ENCODE measurements around the gene PCLAF. TPM values are rescaled to one million over a fixed set of nuclear protein-coding genes. Genes with fewer than 3 reads are reported as not detected.
"Not testable (repeated sequence)": the region's sequence is repeated elsewhere in the genome, so short reads cannot be mapped to it uniquely, and the experiment has no call there.

PCLAF gene
- total RNA-seq, 1 donor from 2014 or later, result 2.8 TPM

DNA sequence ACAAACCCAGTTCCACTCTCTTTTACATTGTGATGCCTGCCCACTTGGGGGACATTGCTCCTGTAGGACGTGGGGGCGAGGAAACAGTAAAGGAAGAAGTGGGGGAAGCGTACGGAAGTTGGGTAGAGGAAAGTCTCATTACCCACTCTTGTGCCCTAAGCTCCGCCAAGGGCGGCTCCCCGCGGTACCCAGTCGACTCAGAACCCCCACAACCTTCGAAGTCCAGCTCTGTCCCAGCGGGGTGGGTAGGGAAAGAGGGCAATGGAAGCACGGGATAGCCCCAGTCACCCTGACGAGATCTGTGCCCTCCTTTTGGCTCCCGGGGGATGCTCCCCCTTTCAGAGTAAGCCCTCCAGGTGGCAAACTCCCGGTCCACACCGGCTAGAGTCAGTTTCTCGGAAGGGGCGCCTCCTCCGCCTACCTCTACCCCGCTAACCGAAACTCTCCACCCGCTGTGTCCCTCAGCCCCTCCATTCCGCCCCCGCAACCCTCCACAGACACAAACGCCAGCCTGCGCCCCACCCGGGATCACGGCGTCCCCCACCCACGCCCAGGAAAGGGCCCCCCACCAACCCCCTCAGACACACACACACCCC is 25.8 kb downstream of the PCLAF start:
- no peak for DNase-seq
- TF ChIP-seq, protein P1, sequence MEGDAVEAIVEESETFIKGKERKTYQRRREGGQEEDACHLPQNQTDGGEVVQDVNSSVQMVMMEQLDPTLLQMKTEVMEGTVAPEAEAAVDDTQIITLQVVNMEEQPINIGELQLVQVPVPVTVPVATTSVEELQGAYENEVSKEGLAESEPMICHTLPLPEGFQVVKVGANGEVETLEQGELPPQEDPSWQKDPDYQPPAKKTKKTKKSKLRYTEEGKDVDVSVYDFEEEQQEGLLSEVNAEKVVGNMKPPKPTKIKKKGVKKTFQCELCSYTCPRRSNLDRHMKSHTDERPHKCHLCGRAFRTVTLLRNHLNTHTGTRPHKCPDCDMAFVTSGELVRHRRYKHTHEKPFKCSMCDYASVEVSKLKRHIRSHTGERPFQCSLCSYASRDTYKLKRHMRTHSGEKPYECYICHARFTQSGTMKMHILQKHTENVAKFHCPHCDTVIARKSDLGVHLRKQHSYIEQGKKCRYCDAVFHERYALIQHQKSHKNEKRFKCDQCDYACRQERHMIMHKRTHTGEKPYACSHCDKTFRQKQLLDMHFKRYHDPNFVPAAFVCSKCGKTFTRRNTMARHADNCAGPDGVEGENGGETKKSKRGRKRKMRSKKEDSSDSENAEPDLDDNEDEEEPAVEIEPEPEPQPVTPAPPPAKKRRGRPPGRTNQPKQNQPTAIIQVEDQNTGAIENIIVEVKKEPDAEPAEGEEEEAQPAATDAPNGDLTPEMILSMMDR (IDR thresholded peaks at IDR 0.05), result no peak
- intact Hi-C loops (cut with DNase I), result no loop called here
- no peaks in the 10 kb centered on the region for H3K36me3 ChIP-seq
- H3K4me3 ChIP-seq, result peak overlapping the region; percentile 79
- peak; percentile 37 for ATAC-seq
- H3K9me3 ChIP-seq, result no peaks in the 10 kb centered on the region
- no peaks in the 10 kb centered on the region for H3K27me3 ChIP-seq
- H3K27ac ChIP-seq, result peak overlapping the region; percentile 66
- H3K4me1 ChIP-seq, result peaks cover 11% of the 10 kb centered on the region

DNA sequence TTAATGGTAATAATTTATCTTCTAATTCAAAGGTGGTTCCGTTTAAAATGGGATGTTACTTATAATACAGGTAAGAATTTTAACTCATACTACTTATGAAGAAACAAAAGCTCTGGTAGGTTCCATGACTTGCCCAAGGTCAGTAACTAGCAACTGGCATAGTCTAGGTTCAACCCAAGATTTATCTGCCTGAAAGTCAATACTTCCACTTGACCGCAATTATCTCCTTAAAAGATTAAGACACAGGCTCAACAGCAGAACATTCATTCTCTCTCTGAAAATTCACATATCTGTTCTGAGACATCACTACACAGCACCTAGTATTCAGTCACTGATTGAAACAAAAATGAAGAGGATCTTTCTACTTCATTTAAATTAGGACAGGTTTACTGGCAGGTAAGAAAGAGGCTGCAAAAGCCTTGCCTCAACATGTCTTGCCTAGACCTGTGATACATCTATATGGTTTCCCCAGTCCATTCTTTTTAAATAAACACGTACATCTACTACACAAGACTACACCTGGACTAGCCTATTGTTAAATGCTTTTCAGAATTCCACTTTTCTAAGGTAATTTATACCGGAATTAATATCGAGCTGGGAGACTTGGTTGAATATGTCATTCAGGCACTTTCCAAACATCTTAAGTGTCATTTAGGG is 26.4 kb downstream of the PCLAF start:
- Histone ChIP-seq H3K9me3 (no peaks in the 10 kb centered on the region), H3K4me1 (peaks cover 11% of the 10 kb centered on the region), H3K27me3 (no peaks in the 10 kb centered on the region), H3K27ac (no peak overlapping the region), H3K4me3 (peak overlapping the region; percentile 79), H3K36me3 (no peaks in the 10 kb centered on the region)
- no peak for DNase-seq
- TF ChIP-seq, protein P1 (IDR thresholded peaks at IDR 0.05), result no peak
- no peak for ATAC-seq
- intact Hi-C loops (cut with DNase I), result no loop called here

GRCh38 chr15:64351265-64351664 is 30.0 kb downstream of the PCLAF start:
- DNase-seq, result no peak
- H3K9me3 ChIP-seq, result no peaks in the 10 kb centered on the region
- no peak overlapping the region for H3K27ac ChIP-seq
- no peak for ATAC-seq
- TF ChIP-seq, protein P1 (IDR thresholded peaks at IDR 0.05), result no peak
- peaks cover 10% of the 10 kb centered on the region for H3K36me3 ChIP-seq
- H3K4me3 ChIP-seq, result no peak overlapping the region
- intact Hi-C loops (cut with DNase I), result no loop called here
- H3K4me1 ChIP-seq, result peaks cover 11% of the 10 kb centered on the region
- H3K27me3 ChIP-seq, result no peaks in the 10 kb centered on the region

- ATAC-seq (peak; percentile 33), DNase-seq (no peak)
- Histone ChIP-seq H3K9me3 (no peaks in the 10 kb centered on the region), H3K36me3 (peaks cover 10% of the 10 kb centered on the region), H3K27me3 (no peaks in the 10 kb centered on the region), H3K4me1 (peaks cover 15% of the 10 kb centered on the region), H3K27ac (no peak overlapping the region), H3K4me3 (no peak overlapping the region)
- TF ChIP-seq, protein P1 (IDR thresholded peaks at IDR 0.05), result no peak
- intact Hi-C loops (cut with DNase I), result no loop called here
Observed at GRCh38 chr15:64349375-64349774, 31.9 kb downstream of the PCLAF start.

- no peak overlapping the region for H3K27ac ChIP-seq
- no peaks in the 10 kb centered on the region for H3K9me3 ChIP-seq
- TF ChIP-seq, protein P1 (IDR thresholded peaks at IDR 0.05), result no peak
Observed at GRCh38 chr15:64348455-64348854, 32.8 kb downstream of the PCLAF start.

DNA sequence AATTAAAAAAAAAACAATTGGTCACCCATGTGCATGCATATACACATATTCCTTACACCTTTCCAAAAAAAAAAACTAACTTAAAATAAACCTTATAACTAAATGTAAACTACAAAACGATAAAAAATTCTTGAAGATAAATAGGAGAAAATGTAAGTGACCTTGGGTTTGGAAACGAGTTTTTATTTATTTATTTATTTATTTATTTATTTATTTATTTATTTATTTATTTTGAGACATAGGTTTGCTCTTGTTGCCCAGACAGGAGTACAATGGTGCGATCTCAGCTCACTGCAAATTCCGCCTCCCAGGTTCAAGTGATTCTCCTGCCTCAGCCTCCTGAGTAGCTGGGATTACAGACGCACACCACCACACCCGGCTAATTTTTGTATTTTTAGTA is 35.0 kb downstream of the PCLAF start:
- H3K27ac ChIP-seq; DNase-seq; ATAC-seq; intact Hi-C loops (cut with DNase I); H3K9me3 ChIP-seq; H3K27me3 ChIP-seq; H3K4me3 ChIP-seq: not testable (repeated sequence)
- peaks cover 10% of the 10 kb centered on the region for H3K36me3 ChIP-seq
- peaks cover 18% of the 10 kb centered on the region for H3K4me1 ChIP-seq

More at GRCh38 chr15:64348455-64348854, 32.8 kb downstream of the PCLAF start:
- H3K4me1 ChIP-seq, result peaks cover 20% of the 10 kb centered on the region
- H3K4me3 ChIP-seq, result no peak overlapping the region
- H3K36me3 ChIP-seq, result peaks cover 10% of the 10 kb centered on the region
- no peaks in the 10 kb centered on the region for H3K27me3 ChIP-seq
- DNase-seq (no peak), ATAC-seq (no peak)
- intact Hi-C loops (cut with DNase I), result no loop called here
